ENCODE measurements around the gene LIMK2. TPM values are rescaled to one million over a fixed set of nuclear protein-coding genes. Genes with fewer than 3 reads are reported as not detected.
"Not testable (repeated sequence)": the region's sequence is repeated elsewhere in the genome, so short reads cannot be mapped to it uniquely, and the experiment has no call there.

Gene LIMK2
- total and polyA plus RNA-seq, 9 of the 15 experiments (the other 6 are each of a cell fraction or from before 2014, with no cell fraction given): 1.1 to 14.5 (median 8.5) TPM

GRCh38 chr22:31199187-31199586 lies 12.9 kb upstream of the LIMK2 start:
- POLR2A ChIA-PET: no interaction called here
- H3K4me1 ChIP-seq (replicated peaks in 1 of 2; ENCODE audit: control insufficient read depth in 2 of 2, insufficient read depth in 2 of 2, low read length in 2 of 2): no peaks in the 10 kb centered on the region
- no peak overlapping the region for H3K4me2 ChIP-seq (ENCODE audit: insufficient read depth, low read length)
- H3K27me3 ChIP-seq (ENCODE audit: control insufficient read depth in 2 of 2, insufficient read depth in 2 of 2, low read length in 2 of 2): no peaks in the 10 kb centered on the region
- in situ Hi-C loops (cut with MboI): no loop called here
- no peak for FAIRE-seq
- H3K36me3 ChIP-seq (ENCODE audit: control insufficient read depth, insufficient read depth, low read length): peaks cover 8% of the 10 kb centered on the region; the same call in 2 of the 3 replicates
- no TSS peak for BruUV-seq (replicated peaks)
- H2AFZ ChIP-seq (ENCODE audit: low read depth, low read length): no peak overlapping the region
- CTCF ChIA-PET (ENCODE audit: low intra/inter-chr PET ratio): no interaction called here
- no peak overlapping the region for H3K9ac ChIP-seq (ENCODE audit: insufficient read depth in 1 of 2, low read depth in 2 of 2, low read length in 2 of 2)
- TF ChIP-seq, protein P1, sequence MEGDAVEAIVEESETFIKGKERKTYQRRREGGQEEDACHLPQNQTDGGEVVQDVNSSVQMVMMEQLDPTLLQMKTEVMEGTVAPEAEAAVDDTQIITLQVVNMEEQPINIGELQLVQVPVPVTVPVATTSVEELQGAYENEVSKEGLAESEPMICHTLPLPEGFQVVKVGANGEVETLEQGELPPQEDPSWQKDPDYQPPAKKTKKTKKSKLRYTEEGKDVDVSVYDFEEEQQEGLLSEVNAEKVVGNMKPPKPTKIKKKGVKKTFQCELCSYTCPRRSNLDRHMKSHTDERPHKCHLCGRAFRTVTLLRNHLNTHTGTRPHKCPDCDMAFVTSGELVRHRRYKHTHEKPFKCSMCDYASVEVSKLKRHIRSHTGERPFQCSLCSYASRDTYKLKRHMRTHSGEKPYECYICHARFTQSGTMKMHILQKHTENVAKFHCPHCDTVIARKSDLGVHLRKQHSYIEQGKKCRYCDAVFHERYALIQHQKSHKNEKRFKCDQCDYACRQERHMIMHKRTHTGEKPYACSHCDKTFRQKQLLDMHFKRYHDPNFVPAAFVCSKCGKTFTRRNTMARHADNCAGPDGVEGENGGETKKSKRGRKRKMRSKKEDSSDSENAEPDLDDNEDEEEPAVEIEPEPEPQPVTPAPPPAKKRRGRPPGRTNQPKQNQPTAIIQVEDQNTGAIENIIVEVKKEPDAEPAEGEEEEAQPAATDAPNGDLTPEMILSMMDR (IDR thresholded peaks at IDR 0.05 in 2 of 3, conservative IDR thresholded peaks at IDR 0.05 in 1 of 3; ENCODE audit: insufficient read depth in 2 of 3, low read depth in 1 of 3, low read length in 3 of 3): peak in 1 of 3 experiments; percentile 34; a peak in 2 of 6 replicates
- TF ChIP-seq CREB3 (tag; conservative IDR thresholded peaks at IDR 0.05; ENCODE audit: low read depth): no peak
- no peak for TF ChIP-seq ZNF780A (CRISPR knock-in tag; IDR thresholded peaks at IDR 0.05)
- H3K79me2 ChIP-seq (ENCODE audit: control insufficient read depth, insufficient read depth, low read length): no peaks in the 10 kb centered on the region
- 78% methylated on average over 2 of the region's 3 CpGs for WGBS (ENCODE audit: insufficient coverage, low coverage, missing lambda C conversion rate)
- ATAC-seq: no peak
- H4K20me1 ChIP-seq (replicated peaks; ENCODE audit: control insufficient read depth, insufficient read depth, low read length): no peaks in the 10 kb centered on the region
- H3K27ac ChIP-seq (ENCODE audit: extremely low read depth, low read depth, low read length): no peak overlapping the region
- intact Hi-C loops (cut with micrococcal nuclease): no loop called here
- no peaks in the 10 kb centered on the region for H3K9me3 ChIP-seq (replicated peaks; ENCODE audit: control insufficient read depth, insufficient read depth, low read depth, low read length)
- no peaks in the 10 kb centered on the region for H3K9me1 ChIP-seq (ENCODE audit: control insufficient read depth, insufficient read depth, low read length)
- no peak for DNase-seq (ENCODE audit: extremely low read depth in 1 of 4, low spot score in 3 of 4)
- H3K4me3 ChIP-seq: no peak overlapping the region

DNA sequence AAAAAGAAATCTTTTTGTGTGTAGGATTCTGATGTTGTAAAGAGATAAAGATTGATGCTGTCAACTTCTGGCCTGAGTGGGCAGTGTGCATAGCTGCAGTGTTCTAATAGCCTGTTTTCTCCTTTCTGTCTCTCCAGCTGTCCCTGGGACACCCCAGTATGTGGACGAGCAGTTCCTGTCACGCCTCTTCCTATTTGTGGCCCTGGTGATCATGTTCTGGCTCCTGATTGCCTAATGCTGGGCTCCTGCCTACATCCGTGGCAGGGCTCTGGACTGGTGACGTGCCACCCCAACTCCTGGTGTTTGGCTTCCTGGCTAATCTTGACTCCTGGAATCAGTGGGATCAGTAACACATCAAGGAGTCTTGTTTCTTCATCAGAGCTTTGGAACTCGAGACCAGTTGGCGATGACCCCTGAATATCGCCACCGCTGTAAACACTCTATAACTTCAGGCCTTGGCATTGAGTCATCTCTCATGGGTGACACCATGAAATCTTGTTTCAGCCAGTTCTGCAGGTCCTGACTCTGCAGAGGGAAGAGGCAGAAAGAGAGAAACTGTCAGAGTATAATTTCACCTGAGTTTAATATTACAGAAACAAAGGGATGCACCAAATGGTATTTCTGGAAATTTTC lies 7.6 kb upstream of the LIMK2 start:
- ATAC-seq; H3K27me3 ChIP-seq (ENCODE audit: control insufficient read depth in 2 of 2, insufficient read depth in 2 of 2, low read length in 2 of 2); POLR2A ChIA-PET; BruUV-seq (replicated peaks); DNase-seq (ENCODE audit: extremely low read depth in 1 of 4, low spot score in 3 of 4); FAIRE-seq; H2AFZ ChIP-seq (ENCODE audit: low read depth, low read length); H3K79me2 ChIP-seq (ENCODE audit: control insufficient read depth, insufficient read depth, low read length); H3K27ac ChIP-seq (ENCODE audit: extremely low read depth, low read depth, low read length); H3K9ac ChIP-seq (ENCODE audit: insufficient read depth in 1 of 2, low read depth in 2 of 2, low read length in 2 of 2); CTCF ChIA-PET (ENCODE audit: low intra/inter-chr PET ratio); intact Hi-C loops (cut with micrococcal nuclease); H3K4me2 ChIP-seq (ENCODE audit: insufficient read depth, low read length); H4K20me1 ChIP-seq (replicated peaks; ENCODE audit: control insufficient read depth, insufficient read depth, low read length); H3K4me3 ChIP-seq; in situ Hi-C loops (cut with MboI); H3K36me3 ChIP-seq (ENCODE audit: control insufficient read depth, insufficient read depth, low read length); H3K4me1 ChIP-seq (replicated peaks in 1 of 2; ENCODE audit: control insufficient read depth in 2 of 2, insufficient read depth in 2 of 2, low read length in 2 of 2); H3K9me1 ChIP-seq (ENCODE audit: control insufficient read depth, insufficient read depth, low read length); H3K9me3 ChIP-seq (replicated peaks; ENCODE audit: control insufficient read depth, insufficient read depth, low read depth, low read length): not testable (repeated sequence)
- WGBS (ENCODE audit: insufficient coverage, low coverage, missing lambda C conversion rate): 83% methylated on average over 4 of the region's 8 CpGs

GRCh38 chr22:31205059-31205458 lies 7.0 kb upstream of the LIMK2 start:
- H2AFZ ChIP-seq (ENCODE audit: low read depth, low read length); H4K20me1 ChIP-seq (replicated peaks; ENCODE audit: control insufficient read depth, insufficient read depth, low read length); H3K4me3 ChIP-seq; H3K27me3 ChIP-seq (ENCODE audit: control insufficient read depth in 2 of 2, insufficient read depth in 2 of 2, low read length in 2 of 2); H3K9me3 ChIP-seq (replicated peaks; ENCODE audit: control insufficient read depth, insufficient read depth, low read depth, low read length); H3K36me3 ChIP-seq (ENCODE audit: control insufficient read depth, insufficient read depth, low read length); POLR2A ChIA-PET; H3K4me2 ChIP-seq (ENCODE audit: insufficient read depth, low read length); in situ Hi-C loops (cut with MboI); H3K9me1 ChIP-seq (ENCODE audit: control insufficient read depth, insufficient read depth, low read length); H3K4me1 ChIP-seq (replicated peaks in 1 of 2; ENCODE audit: control insufficient read depth in 2 of 2, insufficient read depth in 2 of 2, low read length in 2 of 2); ATAC-seq; H3K9ac ChIP-seq (ENCODE audit: insufficient read depth in 1 of 2, low read depth in 2 of 2, low read length in 2 of 2); intact Hi-C loops (cut with micrococcal nuclease); H3K79me2 ChIP-seq (ENCODE audit: control insufficient read depth, insufficient read depth, low read length); CTCF ChIA-PET (ENCODE audit: low intra/inter-chr PET ratio); H3K27ac ChIP-seq (ENCODE audit: extremely low read depth, low read depth, low read length); DNase-seq (ENCODE audit: extremely low read depth in 1 of 4, low spot score in 3 of 4); BruUV-seq (replicated peaks): not testable (repeated sequence)
- 73% methylated on average over 3 of the region's 4 CpGs for WGBS (ENCODE audit: insufficient coverage, low coverage, missing lambda C conversion rate)
- FAIRE-seq: peak; percentile 70

Data from K562 (cell line).